WI38 (cell line): ENCODE data around the gene ITGA8.
"Not testable (repeated sequence)": the region's sequence is repeated elsewhere in the genome, so short reads cannot be mapped to it uniquely, and the experiment has no call there.

Experiments
- H3K4me3 ChIP-seq: 2 replicates; pipeline ENCODE4 v1.5.1; 2011; ENCODE audit warnings: low read depth, mild to moderate bottlenecking, control low read depth, low read length
- CTCF ChIP-seq: IDR thresholded peaks from 2 replicates; pipeline ENCODE4 v1.5.1; 2012; ENCODE audit warnings: low read depth, mild to moderate bottlenecking, control low read depth, low read length

ITGA8 gene

GRCh38 chr10:15478429-15478828, 241.3 kb downstream of the ITGA8 start:
- H3K4me3 ChIP-seq, result no peak overlapping the region
- TF ChIP-seq CTCF, result no peak

GRCh38 chr10:15476337-15476736, 243.4 kb downstream of the ITGA8 start:
- TF ChIP-seq CTCF, result no peak
- no peak overlapping the region for H3K4me3 ChIP-seq

GRCh38 chr10:15475439-15475838, 244.3 kb downstream of the ITGA8 start:
- H3K4me3 ChIP-seq, result not testable (repeated sequence)

GRCh38 chr10:15474671-15475070, 245.1 kb downstream of the ITGA8 start:
- no peak for TF ChIP-seq CTCF
- no peak overlapping the region for H3K4me3 ChIP-seq

- H3K4me3 ChIP-seq, result no peak overlapping the region
- TF ChIP-seq CTCF, result no peak
Measured at GRCh38 chr10:15473396-15473767, 246.3 kb downstream of the ITGA8 start.

GRCh38 chr10:15472431-15473395, 247.0 kb downstream of the ITGA8 start:
- no peak for TF ChIP-seq CTCF

GRCh38 chr10:15472008-15472407, 247.7 kb downstream of the ITGA8 start:
- TF ChIP-seq CTCF, result no peak
- no peak overlapping the region for H3K4me3 ChIP-seq

More at GRCh38 chr10:15472431-15473395, 247.0 kb downstream of the ITGA8 start:
- no peak overlapping the region for H3K4me3 ChIP-seq
